IPS-18a (cell line): ENCODE results near the gene FNBP1L.
A peak's percentile ranks its signal among the peaks of the same experiment; 100 is the strongest.
"Not testable (repeated sequence)": the region's sequence is repeated elsewhere in the genome, so short reads cannot be mapped to it uniquely, and the experiment has no call there.

Experiments used
- H3K27ac ChIP-seq: one replicate; pipeline ENCODE4 v1.5.1; 2013; ENCODE audit warnings: low read length
- H3K27me3 ChIP-seq: one replicate; pipeline ENCODE4 v1.6.1; 2013; ENCODE audit warnings: mild to moderate bottlenecking, low read length; ENCODE audit not compliant: control insufficient read depth, insufficient read depth
- H3K36me3 ChIP-seq: one replicate; pipeline ENCODE4 v1.6.1; 2013; ENCODE audit warnings: low read depth, low read length; ENCODE audit not compliant: control insufficient read depth
- H3K4me1 ChIP-seq: one replicate; pipeline ENCODE4 v1.6.1; 2013; ENCODE audit warnings: low read depth, low read length; ENCODE audit not compliant: control insufficient read depth
- H3K4me3 ChIP-seq: one replicate; pipeline ENCODE4 v1.5.1; 2013; ENCODE audit warnings: low read length
- H3K9ac ChIP-seq: one replicate; pipeline ENCODE4 v1.6.1; 2013; ENCODE audit warnings: mild to moderate bottlenecking, low read length, moderate library complexity
- H3K9me3 ChIP-seq: one replicate; pipeline ENCODE4 v1.6.1; 2013; ENCODE audit warnings: low read depth, low read length; ENCODE audit not compliant: control insufficient read depth

Gene FNBP1L

DNA sequence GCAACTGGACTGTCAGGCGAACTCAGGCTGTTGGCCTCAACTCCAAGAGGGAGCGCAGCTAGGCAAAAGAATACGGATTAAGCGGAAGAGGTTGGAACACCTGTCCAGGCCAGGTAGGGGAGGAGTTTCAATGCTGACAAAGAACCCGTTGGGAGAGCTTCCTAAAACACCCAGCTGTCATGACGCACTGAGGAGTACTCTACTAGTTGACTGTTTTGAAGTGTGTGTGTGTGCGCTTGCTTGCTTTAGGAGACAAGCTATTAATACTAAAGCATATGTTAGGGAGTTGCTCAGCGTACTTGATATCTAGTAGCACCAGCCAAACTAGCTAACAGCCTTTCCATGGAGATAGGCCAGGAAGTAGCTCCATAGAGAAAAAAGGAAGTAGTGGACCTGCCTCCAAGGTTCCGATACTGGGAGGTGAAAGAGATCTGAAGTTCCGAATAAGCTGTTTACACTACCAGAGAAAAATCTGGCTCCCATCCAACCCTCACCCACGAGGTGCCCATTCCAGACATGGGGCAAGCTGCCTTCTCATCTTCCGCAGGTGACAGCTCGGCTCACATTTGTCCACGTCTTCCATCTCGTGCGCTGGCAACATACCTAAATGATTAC is 974 bp upstream of the FNBP1L start:
- H3K4me1 ChIP-seq, result peaks cover 14% of the 10 kb centered on the region
- H3K36me3 ChIP-seq, result no peaks in the 10 kb centered on the region
- H3K9me3 ChIP-seq, result no peaks in the 10 kb centered on the region
- no peaks in the 10 kb centered on the region for H3K27me3 ChIP-seq
- H3K27ac ChIP-seq, result no peak overlapping the region
- peak overlapping the region; percentile 83 for H3K4me3 ChIP-seq
- no peak overlapping the region for H3K9ac ChIP-seq

DNA sequence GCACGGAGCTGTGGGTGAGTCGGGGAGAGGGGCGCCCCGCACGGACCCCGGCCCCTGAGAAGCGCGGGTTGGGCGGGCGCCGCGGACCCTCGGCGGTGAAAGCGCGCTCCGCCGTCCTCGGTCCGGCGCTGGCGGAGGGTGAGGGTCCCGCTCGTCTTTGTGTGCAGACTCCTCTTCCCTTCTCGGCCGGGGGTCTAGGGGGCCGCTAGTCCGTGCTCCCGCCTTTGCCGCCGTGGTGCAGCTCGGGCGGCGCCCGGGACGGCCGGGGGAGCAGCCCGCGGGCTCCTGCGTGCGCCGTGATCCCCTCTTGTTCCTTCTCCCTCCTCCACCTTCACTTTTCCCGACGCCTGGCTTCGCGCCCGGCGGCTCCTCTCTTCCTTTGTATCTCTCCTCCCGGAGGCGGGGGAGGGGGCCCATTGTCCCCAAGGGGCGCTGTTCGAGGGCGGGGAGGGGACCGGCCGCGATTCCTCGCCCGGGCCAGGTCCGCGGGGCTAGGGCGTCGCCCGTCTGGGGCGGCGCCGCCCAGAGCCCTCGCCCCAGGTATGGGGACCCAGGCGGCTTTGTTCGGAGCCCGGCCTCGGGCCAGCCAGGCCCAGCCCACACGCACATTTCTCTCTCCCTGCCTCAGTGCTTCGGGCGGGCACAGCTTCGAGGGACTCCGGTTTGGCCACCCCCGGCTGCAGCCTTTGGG is 519 bp downstream of the FNBP1L start:
- Histone ChIP-seq H3K4me3 (peak overlapping the region; percentile 83), H3K36me3 (no peaks in the 10 kb centered on the region), H3K9ac (peak overlapping the region; percentile 91), H3K9me3 (no peaks in the 10 kb centered on the region), H3K27me3 (no peaks in the 10 kb centered on the region), H3K4me1 (peaks cover 14% of the 10 kb centered on the region), H3K27ac (peak overlapping the region; percentile 60)

DNA sequence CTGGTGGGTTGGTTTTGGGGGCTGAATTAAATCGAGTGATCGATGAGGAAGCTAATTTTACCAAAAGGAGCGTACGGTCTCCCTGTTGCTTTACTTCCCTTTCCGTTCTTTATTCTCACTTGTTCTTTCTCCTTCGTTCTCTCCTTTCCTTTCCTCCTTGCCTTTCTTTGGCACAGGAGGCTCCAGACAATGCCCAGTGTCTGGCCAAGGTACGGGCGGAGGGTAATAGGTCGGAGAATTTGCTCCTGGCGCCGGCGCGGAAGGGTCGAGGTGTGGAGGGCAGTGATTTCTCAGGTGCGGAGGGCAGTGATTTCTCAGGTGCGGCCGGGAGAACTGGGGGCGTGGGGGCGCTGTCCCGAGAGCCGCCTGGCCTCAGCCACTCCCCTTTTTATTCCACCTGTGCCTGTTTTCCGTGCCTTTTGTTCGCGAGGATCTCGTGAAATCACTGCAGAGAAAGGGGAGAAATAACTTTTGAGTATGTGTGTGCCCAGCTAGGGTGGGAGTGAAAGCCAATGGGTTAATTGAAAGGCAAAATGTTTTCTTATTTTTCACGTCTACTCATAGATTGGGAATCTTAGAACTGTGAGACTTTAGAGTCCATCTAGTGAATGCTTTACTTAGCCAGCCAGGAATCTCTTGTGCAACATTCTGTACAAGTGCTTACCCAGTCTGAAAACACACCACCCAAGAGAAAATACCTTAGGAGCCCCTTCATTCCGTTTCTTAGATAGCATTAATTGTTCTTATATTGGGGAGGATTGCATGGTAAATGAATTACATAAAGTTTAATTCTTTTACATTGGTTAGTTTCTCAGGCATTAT is 1.3 kb downstream of the FNBP1L start:
- Histone ChIP-seq H3K27ac (peak overlapping the region; percentile 60), H3K4me1 (peaks cover 21% of the 10 kb centered on the region), H3K9me3 (no peaks in the 10 kb centered on the region), H3K27me3 (no peaks in the 10 kb centered on the region), H3K9ac (peak overlapping the region; percentile 91), H3K36me3 (no peaks in the 10 kb centered on the region), H3K4me3 (peak overlapping the region; percentile 83)

DNA sequence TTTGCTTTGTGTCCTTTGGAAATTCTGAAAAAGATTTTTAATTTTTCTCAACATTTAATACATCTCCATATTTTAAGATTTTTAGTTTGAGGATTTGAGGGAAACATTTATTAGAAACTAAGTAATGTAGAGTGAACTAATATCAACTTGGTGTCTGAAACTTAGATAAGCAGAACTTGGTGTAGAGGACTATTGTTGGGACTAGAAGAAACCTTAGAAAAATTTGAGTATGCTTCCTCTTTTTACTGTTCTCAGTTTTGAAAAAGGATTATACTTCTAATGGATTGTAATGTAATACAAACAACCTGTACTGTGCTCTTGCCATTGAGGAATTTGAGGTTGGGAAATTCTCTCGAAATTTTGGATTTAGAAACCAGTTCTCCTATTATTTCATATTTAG is 2.4 kb downstream of the FNBP1L start:
- H3K4me1 ChIP-seq, result peaks cover 21% of the 10 kb centered on the region
- H3K4me3 ChIP-seq, result peak overlapping the region; percentile 83

DNA sequence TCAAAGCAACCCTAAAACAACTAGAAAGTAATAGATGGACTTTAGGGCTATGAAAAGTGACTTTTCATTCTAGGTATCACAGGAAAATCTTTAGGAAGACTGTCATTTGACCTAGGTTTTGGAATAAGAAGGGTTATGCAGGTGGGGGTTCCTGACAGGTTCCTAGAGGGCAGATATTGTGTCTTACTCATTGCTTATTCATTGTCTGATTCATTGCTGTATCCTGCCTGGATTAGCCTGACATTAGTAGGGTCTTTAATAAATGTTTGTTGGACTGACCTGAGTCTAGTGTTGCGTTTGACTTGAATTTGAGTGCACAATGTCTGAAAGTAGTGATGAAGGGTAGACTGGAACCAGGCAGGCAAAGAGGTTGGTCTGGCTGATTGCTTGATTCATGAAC is 6.0 kb downstream of the FNBP1L start:
- Histone ChIP-seq H3K27me3 (no peaks in the 10 kb centered on the region), H3K9ac (no peak overlapping the region), H3K9me3 (no peaks in the 10 kb centered on the region), H3K4me3 (no peak overlapping the region), H3K36me3 (peaks cover 4% of the 10 kb centered on the region), H3K4me1 (peaks cover 18% of the 10 kb centered on the region), H3K27ac (no peak overlapping the region)

More for the DNA sequence above, 2.4 kb downstream of the FNBP1L start:
- no peaks in the 10 kb centered on the region for H3K36me3 ChIP-seq
- no peaks in the 10 kb centered on the region for H3K9me3 ChIP-seq
- H3K27ac ChIP-seq, result peak overlapping the region; percentile 4
- no peaks in the 10 kb centered on the region for H3K27me3 ChIP-seq
- peak overlapping the region; percentile 91 for H3K9ac ChIP-seq

DNA sequence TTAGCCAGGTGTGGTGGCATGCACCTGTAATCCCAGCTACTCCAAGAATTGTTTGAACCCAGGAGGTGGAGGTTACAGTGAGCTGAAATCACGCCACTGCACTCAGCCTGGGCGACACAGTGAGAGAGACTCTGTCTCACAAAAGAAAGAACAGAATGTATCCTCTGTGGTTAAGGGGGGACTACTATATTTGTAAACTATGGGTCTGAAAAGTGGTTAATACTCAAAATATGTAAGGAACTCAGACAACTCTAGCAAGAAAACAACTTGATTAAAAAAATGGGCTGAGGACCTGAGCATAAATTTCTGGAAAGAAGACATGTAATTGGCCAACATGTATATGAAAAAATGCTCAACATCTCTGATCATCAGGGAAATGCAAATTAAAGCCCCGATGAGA is 11.2 kb downstream of the FNBP1L start:
- H3K4me3 ChIP-seq, result no peak overlapping the region
- no peak overlapping the region for H3K9ac ChIP-seq
- H3K27me3 ChIP-seq, result no peaks in the 10 kb centered on the region
- H3K36me3 ChIP-seq, result peaks cover 7% of the 10 kb centered on the region
- H3K27ac ChIP-seq, result no peak overlapping the region
- peaks cover 10% of the 10 kb centered on the region for H3K4me1 ChIP-seq
- H3K9me3 ChIP-seq, result no peaks in the 10 kb centered on the region

DNA sequence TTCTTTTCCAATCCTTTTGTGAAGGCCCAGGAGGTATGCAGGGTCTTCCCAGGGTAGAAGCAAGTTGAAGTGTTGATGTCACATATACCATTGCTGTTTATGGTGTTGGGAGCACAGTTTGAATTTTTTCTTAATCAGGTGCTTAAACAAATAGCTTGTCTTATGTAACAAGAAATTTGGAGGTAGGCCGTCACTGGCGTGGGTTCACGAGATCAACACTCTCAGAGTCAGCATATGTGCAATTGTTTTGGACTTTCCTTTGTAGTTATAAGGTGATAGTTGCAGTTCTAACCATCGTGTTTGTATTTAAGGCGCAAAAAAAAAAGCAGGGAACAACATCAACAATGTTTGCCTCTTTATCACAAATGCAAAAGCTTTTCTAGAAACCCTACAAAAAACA is 13.3 kb downstream of the FNBP1L start:
- Histone ChIP-seq H3K4me1 (peaks cover 10% of the 10 kb centered on the region), H3K9ac (no peak overlapping the region), H3K27me3 (no peaks in the 10 kb centered on the region), H3K9me3 (no peaks in the 10 kb centered on the region), H3K36me3 (peaks cover 7% of the 10 kb centered on the region), H3K27ac (no peak overlapping the region), H3K4me3 (no peak overlapping the region)

DNA sequence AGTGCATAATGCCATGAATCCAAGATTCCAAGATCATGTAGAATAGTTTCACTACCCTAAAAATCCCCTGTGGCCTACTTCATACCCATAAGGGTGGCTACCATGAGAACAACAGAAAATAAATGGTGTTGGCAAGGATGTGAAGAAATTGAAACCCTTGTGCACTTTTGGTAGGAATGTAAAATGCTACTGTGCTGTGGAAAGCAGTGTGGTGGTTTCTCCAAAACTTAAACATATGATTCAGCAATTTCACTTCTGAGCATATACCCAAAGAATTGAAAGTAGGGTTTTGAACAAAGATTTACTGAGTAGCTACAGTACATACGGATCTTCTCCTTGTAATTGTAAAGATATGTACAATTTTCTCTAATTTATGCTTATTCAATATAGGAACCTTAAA is 16.0 kb downstream of the FNBP1L start:
- Histone ChIP-seq H3K9me3 (no peaks in the 10 kb centered on the region), H3K27ac (no peak overlapping the region), H3K9ac (no peak overlapping the region), H3K4me3 (no peak overlapping the region), H3K4me1 (peaks cover 10% of the 10 kb centered on the region), H3K27me3 (no peaks in the 10 kb centered on the region), H3K36me3 (peaks cover 3% of the 10 kb centered on the region)

DNA sequence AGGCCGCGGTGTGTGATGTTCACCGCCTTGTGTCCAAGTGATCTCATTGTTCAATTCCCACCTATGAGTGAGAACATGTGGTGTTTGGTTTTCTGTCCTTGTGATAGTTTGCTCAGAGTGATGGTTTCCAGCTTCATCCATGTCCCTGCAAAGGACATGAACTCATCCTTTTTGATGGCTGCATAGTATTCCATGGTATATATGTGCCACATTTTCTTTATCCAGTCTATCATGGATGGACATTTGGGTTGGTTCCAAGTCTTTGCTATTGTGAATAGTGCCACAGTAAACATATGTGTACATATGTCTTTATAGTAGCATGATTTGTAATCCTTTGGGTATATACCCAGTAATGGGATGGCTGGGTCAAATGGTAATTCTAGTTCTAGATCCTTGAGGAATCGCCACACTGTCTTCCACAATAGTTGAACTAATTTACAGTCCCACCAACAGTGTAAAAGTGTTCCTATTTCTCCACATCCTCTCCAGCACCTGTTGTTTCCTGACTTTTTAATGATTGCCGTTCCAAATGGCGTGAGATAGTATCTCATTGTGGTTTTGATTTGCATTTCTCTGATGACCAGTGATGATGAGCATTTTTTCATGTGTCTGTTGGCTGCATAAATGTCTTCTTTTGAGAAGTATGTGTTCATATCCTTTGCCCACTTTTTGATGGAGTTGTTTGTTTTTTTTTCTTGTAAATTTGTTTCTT is 17.6 kb downstream of the FNBP1L start:
- H3K4me1 ChIP-seq, H3K9ac ChIP-seq, H3K36me3 ChIP-seq, H3K27me3 ChIP-seq, H3K4me3 ChIP-seq, H3K27ac ChIP-seq, H3K9me3 ChIP-seq: not testable (repeated sequence)

DNA sequence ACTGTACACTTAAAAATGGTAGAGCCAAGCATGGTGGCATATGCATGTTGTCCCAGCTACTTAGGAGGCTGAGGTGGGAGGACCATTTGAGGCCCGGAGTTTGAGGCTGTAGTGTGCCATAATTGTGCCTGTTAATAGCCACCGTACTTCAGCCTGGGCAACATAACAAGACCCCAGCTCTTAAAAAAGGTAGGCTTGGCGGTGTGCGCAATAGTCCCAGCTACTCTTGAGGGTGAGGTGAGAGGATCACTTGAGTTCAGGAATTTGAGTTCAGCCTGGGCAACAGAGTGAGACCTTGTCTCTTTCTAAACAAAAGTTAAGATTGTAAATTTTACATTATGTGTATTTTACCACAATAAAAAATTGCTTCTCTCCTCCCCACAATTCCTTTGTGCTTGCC is 19.7 kb downstream of the FNBP1L start:
- Histone ChIP-seq H3K4me1 (peaks cover 8% of the 10 kb centered on the region), H3K36me3 (no peaks in the 10 kb centered on the region), H3K27ac (no peak overlapping the region), H3K4me3 (no peak overlapping the region), H3K27me3 (no peaks in the 10 kb centered on the region), H3K9me3 (no peaks in the 10 kb centered on the region), H3K9ac (no peak overlapping the region)

DNA sequence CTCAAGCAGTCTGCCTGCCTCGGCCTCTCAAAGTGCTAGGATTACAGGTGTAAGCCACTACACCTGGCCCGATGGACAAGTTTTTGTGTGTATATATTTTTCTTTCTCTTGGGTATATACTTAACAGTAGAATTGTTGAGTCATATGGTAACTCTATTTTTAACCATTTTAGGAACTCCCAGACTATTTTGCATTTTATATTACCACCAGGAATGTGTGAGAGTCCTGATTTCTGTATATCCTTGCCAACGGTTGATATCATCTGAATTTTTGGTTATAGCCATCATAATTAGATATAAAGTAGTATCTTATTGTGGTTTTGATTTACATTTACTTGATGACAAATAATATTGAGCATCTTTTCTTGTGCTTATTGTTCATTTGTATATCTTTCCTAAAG is 20.7 kb downstream of the FNBP1L start:
- H3K4me3 ChIP-seq, result no peak overlapping the region
- no peaks in the 10 kb centered on the region for H3K27me3 ChIP-seq
- peaks cover 8% of the 10 kb centered on the region for H3K4me1 ChIP-seq
- no peak overlapping the region for H3K27ac ChIP-seq
- H3K9ac ChIP-seq, result no peak overlapping the region
- H3K36me3 ChIP-seq, result no peaks in the 10 kb centered on the region
- H3K9me3 ChIP-seq, result no peaks in the 10 kb centered on the region
